HEK293 (cell line): Measurements from ENCODE around the gene CACNG1.
A peak's percentile ranks its signal among the peaks of the same experiment; 100 is the strongest.

Experiments used
- CTCF ChIA-PET: fragments of 350-600 bp; formaldehyde crosslinking; extraction: SDS; loops from one replicate; lab custom pipeline; 2021; ENCODE audit warnings: antibody characterized with exemption; lab: Yijun Ruan, JAX
- POLR2A ChIA-PET: fragments of 300-600 bp; formaldehyde crosslinking; extraction: SDS; loops from one replicate; lab custom pipeline; 2020; ENCODE audit warnings: antibody characterized with exemption, inconsistent platforms; lab: Yijun Ruan, JAX
- H3K27ac ChIP-seq: fragments of 200-500 bp; sonication (Bioruptor generic); 2 replicates; pipeline ENCODE4 v1.5.1; 2014; ENCODE audit warnings: low read depth, low read length, control low read depth, inconsistent platforms; ENCODE audit errors: extremely low read depth
- H3K36me3 ChIP-seq, 2 experiments: fragments of 200-500 bp in 1 of 2; sonication (Bioruptor generic) in 1 of 2; 1 replicate in 1 of 2; 2 replicates in 1 of 2; pipeline ENCODE4 v1.5.1; 2014 to 2017; ENCODE audit warnings: inconsistent platforms in 2 of 2, low read length in 2 of 2; ENCODE audit not compliant: control insufficient read depth in 2 of 2, insufficient read depth in 1 of 2
- H3K4me1 ChIP-seq: fragments of 200-500 bp; sonication (Bioruptor generic); 2 replicates; pipeline ENCODE4 v1.5.1; 2014; ENCODE audit warnings: mild to moderate bottlenecking, low read length, inconsistent platforms; ENCODE audit not compliant: control insufficient read depth, insufficient read depth
- H3K4me3 ChIP-seq: 2 replicates; pipeline ENCODE4 v1.5.1; 2011; ENCODE audit warnings: low read depth, mild to moderate bottlenecking, control low read depth, low read length, moderate library complexity
- H3K9me3 ChIP-seq: fragments of 200-500 bp; sonication (Bioruptor generic); 2 replicates; pipeline ENCODE4 v1.5.1; 2014; ENCODE audit warnings: low read depth, low read length, inconsistent platforms; ENCODE audit not compliant: control insufficient read depth, insufficient read depth
- BCL11A ChIP-seq: fragments of 450-650 bp; formaldehyde crosslinking; IDR thresholded peaks from 2 replicates; pipeline ENCODE4 v1.5.1; 2016; ENCODE audit warnings: low read depth, missing biosample characterization, missing genetic modification characterization
- MZF1 ChIP-seq: fragments of 450-650 bp; formaldehyde crosslinking; IDR thresholded peaks from 2 replicates; pipeline ENCODE4 v1.5.1; 2017; ENCODE audit warnings: missing biosample characterization, missing genetic modification characterization, borderline replicate concordance
- SCRT1 ChIP-seq: fragments of 450-650 bp; formaldehyde crosslinking; IDR thresholded peaks from 2 replicates; pipeline ENCODE4 v1.5.1; 2016; ENCODE audit warnings: missing biosample characterization, missing genetic modification characterization, borderline replicate concordance
- SCRT2 ChIP-seq: fragments of 450-650 bp; formaldehyde crosslinking; IDR thresholded peaks from 2 replicates; pipeline ENCODE4 v1.5.1; 2016; ENCODE audit warnings: missing biosample characterization, missing genetic modification characterization
- SETDB1 ChIP-seq: IDR thresholded peaks from one replicate; pipeline ENCODE4 v1.6.1; 2017; ENCODE audit warnings: mild to moderate bottlenecking, low read length, moderate library complexity, mixed read lengths; ENCODE audit not compliant: insufficient read length
- TRIM28 ChIP-seq: IDR thresholded peaks from 2 replicates; pipeline ENCODE4 v1.6.1; 2011; ENCODE audit warnings: low read length, control low read depth, borderline replicate concordance
- YY1 ChIP-seq: fragments of 450-650 bp; formaldehyde crosslinking; IDR thresholded peaks from 2 replicates; pipeline ENCODE4 v1.5.1; 2018; ENCODE audit warnings: missing biosample characterization, missing genetic modification characterization
- ZFP3 ChIP-seq: fragments of 450-650 bp; formaldehyde crosslinking; IDR thresholded peaks from 2 replicates; pipeline ENCODE4 v1.5.1; 2016; ENCODE audit warnings: low read depth, missing biosample characterization, missing genetic modification characterization
- ZIC2 ChIP-seq: fragments of 450-650 bp; formaldehyde crosslinking; IDR thresholded peaks from 2 replicates; pipeline ENCODE4 v1.5.1; 2016; ENCODE audit warnings: missing biosample characterization, missing genetic modification characterization
- ZNF138 ChIP-seq: fragments of 450-650 bp; formaldehyde crosslinking; IDR thresholded peaks from 2 replicates; pipeline ENCODE4 v1.5.1; 2016; ENCODE audit warnings: missing biosample characterization, missing genetic modification characterization, borderline replicate concordance
- ZNF155 ChIP-seq: fragments of 450-650 bp; formaldehyde crosslinking; IDR thresholded peaks from 2 replicates; pipeline ENCODE4 v1.5.1; 2016; ENCODE audit warnings: missing biosample characterization, missing genetic modification characterization
- ZNF19 ChIP-seq: fragments of 450-650 bp; formaldehyde crosslinking; IDR thresholded peaks from 2 replicates; pipeline ENCODE4; 2016; ENCODE audit warnings: missing biosample characterization, missing genetic modification characterization, low read depth
- ZNF335 ChIP-seq: fragments of 450-650 bp; formaldehyde crosslinking; conservative IDR thresholded peaks from 2 replicates; pipeline ENCODE4 v1.5.1; 2016; ENCODE audit warnings: missing biosample characterization, missing genetic modification characterization
- ZNF341 ChIP-seq: fragments of 450-650 bp; formaldehyde crosslinking; IDR thresholded peaks from 2 replicates; pipeline ENCODE4; 2016; ENCODE audit warnings: low read depth, missing biosample characterization, missing genetic modification characterization
- ZNF366 ChIP-seq: fragments of 450-650 bp; formaldehyde crosslinking; conservative IDR thresholded peaks from 2 replicates; pipeline ENCODE4 v1.5.1; 2016; ENCODE audit warnings: missing biosample characterization, missing genetic modification characterization
- ZNF391 ChIP-seq: fragments of 450-650 bp; formaldehyde crosslinking; IDR thresholded peaks from 2 replicates; pipeline ENCODE4 v1.5.1; 2016; ENCODE audit warnings: low read depth, missing biosample characterization, missing genetic modification characterization, borderline replicate concordance
- ZNF416 ChIP-seq: fragments of 450-650 bp; formaldehyde crosslinking; IDR thresholded peaks from 2 replicates; pipeline ENCODE4 v1.5.1; 2016; ENCODE audit warnings: missing biosample characterization, missing genetic modification characterization
- ZNF530 ChIP-seq: fragments of 450-650 bp; formaldehyde crosslinking; IDR thresholded peaks from 2 replicates; pipeline ENCODE4 v1.5.1; 2016; ENCODE audit warnings: low read depth, missing biosample characterization, missing genetic modification characterization
- ZNF548 ChIP-seq: fragments of 450-650 bp; formaldehyde crosslinking; IDR thresholded peaks from 2 replicates; pipeline ENCODE4 v1.5.1; 2016; ENCODE audit warnings: missing biosample characterization, missing genetic modification characterization
- ZNF664 ChIP-seq: fragments of 450-650 bp; formaldehyde crosslinking; IDR thresholded peaks from 2 replicates; pipeline ENCODE4 v1.5.1; 2016; ENCODE audit warnings: missing biosample characterization, missing genetic modification characterization
- ZNF677 ChIP-seq: fragments of 450-650 bp; IDR thresholded peaks from 2 replicates; pipeline ENCODE4 v1.5.0; 2018; ENCODE audit warnings: missing biosample characterization, mild to moderate bottlenecking, missing genetic modification characterization, moderate library complexity
- ZNF785 ChIP-seq: fragments of 450-650 bp; formaldehyde crosslinking; IDR thresholded peaks from 2 replicates; pipeline ENCODE4 v1.5.1; 2016; ENCODE audit warnings: missing biosample characterization, missing genetic modification characterization
- ZSCAN23 ChIP-seq: fragments of 450-650 bp; formaldehyde crosslinking; IDR thresholded peaks from 2 replicates; pipeline ENCODE4 v1.5.1; 2016; ENCODE audit warnings: missing biosample characterization, missing genetic modification characterization
- TF ChIP-seq, protein P1 (sequence below): fragments of 450-650 bp; formaldehyde crosslinking; IDR thresholded peaks from 2 replicates; pipeline ENCODE4 v1.5.1; 2016; ENCODE audit warnings: missing biosample characterization, missing genetic modification characterization
- TF ChIP-seq, protein P2 (sequence below): fragments of 450-650 bp; formaldehyde crosslinking; IDR thresholded peaks from 2 replicates; pipeline ENCODE4 v1.5.1; 2016; ENCODE audit warnings: missing biosample characterization, missing genetic modification characterization
- TF ChIP-seq, protein P3 (sequence below): fragments of 450-650 bp; formaldehyde crosslinking; optimal IDR thresholded peaks from 2 replicates; pipeline ENCODE3; 2016; ENCODE audit warnings: missing biosample characterization, mild to moderate bottlenecking, missing genetic modification characterization
- TF ChIP-seq, protein P4 (sequence below): fragments of 450-650 bp; formaldehyde crosslinking; IDR thresholded peaks from 2 replicates; pipeline ENCODE4 v1.5.1; 2016; ENCODE audit warnings: missing biosample characterization, missing genetic modification characterization
- TF ChIP-seq, protein P5 (sequence below): fragments of 450-650 bp; formaldehyde crosslinking; IDR thresholded peaks from 2 replicates; pipeline ENCODE4 v1.5.1; 2016; ENCODE audit warnings: missing biosample characterization, missing genetic modification characterization

The CACNG1 gene

DNA sequence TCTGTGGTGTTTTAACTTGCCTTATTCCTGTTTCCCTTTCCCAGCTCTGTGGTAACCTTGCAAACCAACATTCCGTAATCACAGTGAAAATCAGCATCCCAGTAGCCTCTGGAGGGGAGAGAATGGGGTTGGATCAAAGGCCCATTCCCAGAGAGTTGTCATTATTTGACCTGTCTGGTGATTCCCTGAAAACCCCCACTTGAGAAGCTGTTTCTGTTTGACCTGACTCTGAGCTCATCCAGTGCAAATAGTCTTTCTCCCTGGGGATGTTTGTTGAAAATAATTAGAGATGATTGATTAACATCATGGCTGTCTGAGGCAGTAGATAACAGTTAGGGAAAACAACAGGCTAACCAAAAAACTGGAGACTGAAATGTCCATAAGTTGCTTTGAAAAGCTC is 3.0 kb downstream of the CACNG1 start (continued):
- TF ChIP-seq, protein P1, sequence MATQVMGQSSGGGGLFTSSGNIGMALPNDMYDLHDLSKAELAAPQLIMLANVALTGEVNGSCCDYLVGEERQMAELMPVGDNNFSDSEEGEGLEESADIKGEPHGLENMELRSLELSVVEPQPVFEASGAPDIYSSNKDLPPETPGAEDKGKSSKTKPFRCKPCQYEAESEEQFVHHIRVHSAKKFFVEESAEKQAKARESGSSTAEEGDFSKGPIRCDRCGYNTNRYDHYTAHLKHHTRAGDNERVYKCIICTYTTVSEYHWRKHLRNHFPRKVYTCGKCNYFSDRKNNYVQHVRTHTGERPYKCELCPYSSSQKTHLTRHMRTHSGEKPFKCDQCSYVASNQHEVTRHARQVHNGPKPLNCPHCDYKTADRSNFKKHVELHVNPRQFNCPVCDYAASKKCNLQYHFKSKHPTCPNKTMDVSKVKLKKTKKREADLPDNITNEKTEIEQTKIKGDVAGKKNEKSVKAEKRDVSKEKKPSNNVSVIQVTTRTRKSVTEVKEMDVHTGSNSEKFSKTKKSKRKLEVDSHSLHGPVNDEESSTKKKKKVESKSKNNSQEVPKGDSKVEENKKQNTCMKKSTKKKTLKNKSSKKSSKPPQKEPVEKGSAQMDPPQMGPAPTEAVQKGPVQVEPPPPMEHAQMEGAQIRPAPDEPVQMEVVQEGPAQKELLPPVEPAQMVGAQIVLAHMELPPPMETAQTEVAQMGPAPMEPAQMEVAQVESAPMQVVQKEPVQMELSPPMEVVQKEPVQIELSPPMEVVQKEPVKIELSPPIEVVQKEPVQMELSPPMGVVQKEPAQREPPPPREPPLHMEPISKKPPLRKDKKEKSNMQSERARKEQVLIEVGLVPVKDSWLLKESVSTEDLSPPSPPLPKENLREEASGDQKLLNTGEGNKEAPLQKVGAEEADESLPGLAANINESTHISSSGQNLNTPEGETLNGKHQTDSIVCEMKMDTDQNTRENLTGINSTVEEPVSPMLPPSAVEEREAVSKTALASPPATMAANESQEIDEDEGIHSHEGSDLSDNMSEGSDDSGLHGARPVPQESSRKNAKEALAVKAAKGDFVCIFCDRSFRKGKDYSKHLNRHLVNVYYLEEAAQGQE (tag by site-specific recombination) = no peak

DNA sequence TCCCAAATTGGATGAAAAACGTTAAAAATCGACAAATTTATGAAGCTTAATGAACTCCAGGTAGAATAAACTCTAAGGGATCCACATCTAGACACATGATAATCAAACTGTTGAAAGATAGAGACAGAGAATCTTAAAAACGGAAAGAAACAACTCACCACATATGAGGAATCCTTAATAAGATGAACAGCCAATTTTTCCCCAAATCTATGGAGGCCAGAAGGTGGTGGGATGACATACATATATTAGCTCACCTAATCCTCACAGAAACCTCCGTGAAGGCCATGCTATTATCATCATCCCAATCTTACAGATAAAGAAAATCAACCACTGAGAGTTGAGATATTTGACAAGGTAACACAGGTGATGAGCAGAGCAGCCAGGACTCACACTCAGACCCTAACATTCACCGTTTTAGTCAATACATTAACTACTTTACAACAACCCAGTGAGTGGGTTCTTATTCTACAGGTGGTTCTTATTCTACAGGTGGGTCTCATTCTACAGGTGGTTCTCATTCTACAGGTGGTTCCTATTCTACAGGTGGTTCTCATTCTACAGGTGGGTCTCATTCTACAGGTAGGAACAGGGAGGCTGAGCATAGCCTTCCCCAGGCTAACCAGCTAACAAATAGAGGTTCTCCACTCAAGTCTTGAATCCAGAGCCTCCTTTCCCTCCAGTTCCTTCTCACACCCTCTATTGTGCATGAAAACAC is 4.8 kb downstream of the CACNG1 start:
- H3K27ac ChIP-seq = no peak overlapping the region
- no peaks in the 10 kb centered on the region for H3K9me3 ChIP-seq
- no peaks in the 10 kb centered on the region for H3K36me3 ChIP-seq
- no peaks in the 10 kb centered on the region for H3K4me1 ChIP-seq
- ChIA-PET POLR2A (no interaction called here), CTCF (no interaction called here)
- H3K4me3 ChIP-seq = no peak overlapping the region
- TF ChIP-seq SCRT2 (peak; percentile 100), BCL11A (tag by site-specific recombination) (no peak), ZNF530 (tag by site-specific recombination) (no peak), ZFP3 (tag by site-specific recombination) (no peak), ZNF366 (no peak), ZNF155 (tag by site-specific recombination) (no peak), ZSCAN23 (tag by site-specific recombination) (no peak), ZNF548 (tag by site-specific recombination) (no peak), ZNF19 (tag by site-specific recombination) (no peak), ZNF391 (tag by site-specific recombination) (no peak), MZF1 (tag by site-specific recombination) (no peak), TRIM28 (peak; percentile 41; the same call in 1 of the 2 replicates), SETDB1 (peak; percentile 92), ZNF664 (tag by site-specific recombination) (peak; percentile 53; the same call in 1 of the 2 replicates), ZNF341 (tag by site-specific recombination) (no peak), ZNF677 (tag by site-specific recombination) (no peak), SCRT1 (peak; percentile 100)
- TF ChIP-seq, protein P2, sequence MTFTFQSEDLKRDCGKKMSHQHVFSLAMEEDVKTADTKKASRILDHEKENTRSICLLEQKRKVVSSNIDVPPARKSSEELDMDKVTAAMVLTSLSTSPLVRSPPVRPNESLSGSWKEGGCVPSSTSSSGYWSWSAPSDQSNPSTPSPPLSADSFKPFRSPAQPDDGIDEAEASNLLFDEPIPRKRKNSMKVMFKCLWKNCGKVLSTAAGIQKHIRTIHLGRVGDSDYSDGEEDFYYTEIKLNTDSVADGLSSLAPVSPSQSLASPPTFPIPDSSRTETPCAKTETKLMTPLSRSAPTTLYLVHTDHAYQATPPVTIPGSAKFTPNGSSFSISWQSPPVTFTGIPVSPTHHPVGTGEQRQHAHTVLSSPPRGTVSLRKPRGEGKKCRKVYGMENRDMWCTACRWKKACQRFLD = no peak

DNA sequence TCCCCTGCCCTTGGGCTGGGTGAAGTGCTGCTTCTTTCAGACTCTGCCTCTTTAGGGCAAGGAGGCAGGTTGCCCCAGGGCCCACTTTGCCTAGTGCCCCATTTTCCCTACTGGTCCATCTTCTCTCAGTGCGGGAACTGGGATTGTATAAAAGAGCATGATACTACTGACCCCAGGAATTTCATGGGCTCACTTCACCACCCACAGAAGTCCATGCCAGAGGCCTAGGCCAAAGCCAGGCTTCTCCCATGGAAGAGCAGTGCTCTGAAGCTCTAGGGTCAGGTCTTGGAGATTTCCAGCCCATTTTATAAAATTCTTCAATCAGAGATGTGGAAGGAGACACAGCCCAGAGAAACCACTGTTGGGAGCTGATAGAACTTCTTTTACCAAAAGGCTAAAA is 5.7 kb downstream of the CACNG1 start:
- H3K4me1 ChIP-seq = no peaks in the 10 kb centered on the region
- H3K27ac ChIP-seq = no peak overlapping the region
- ChIA-PET CTCF (interaction anchor here (0.5 kb wide), 1 partner anchor 319 kb away, joined by 3 read pairs; no protein-coding TSS in a partner anchor), POLR2A (no interaction called here)
- H3K4me3 ChIP-seq = no peak overlapping the region
- no peaks in the 10 kb centered on the region for H3K9me3 ChIP-seq
- H3K36me3 ChIP-seq = no peaks in the 10 kb centered on the region
- TF ChIP-seq YY1 (tag by site-specific recombination) (no peak), ZNF416 (tag by site-specific recombination) (no peak), SCRT1 (no peak), ZIC2 (tag by site-specific recombination) (no peak), ZNF335 (tag by site-specific recombination) (no peak), ZNF785 (tag by site-specific recombination) (no peak), ZNF138 (tag by site-specific recombination) (no peak)
- TF ChIP-seq, protein P3, sequence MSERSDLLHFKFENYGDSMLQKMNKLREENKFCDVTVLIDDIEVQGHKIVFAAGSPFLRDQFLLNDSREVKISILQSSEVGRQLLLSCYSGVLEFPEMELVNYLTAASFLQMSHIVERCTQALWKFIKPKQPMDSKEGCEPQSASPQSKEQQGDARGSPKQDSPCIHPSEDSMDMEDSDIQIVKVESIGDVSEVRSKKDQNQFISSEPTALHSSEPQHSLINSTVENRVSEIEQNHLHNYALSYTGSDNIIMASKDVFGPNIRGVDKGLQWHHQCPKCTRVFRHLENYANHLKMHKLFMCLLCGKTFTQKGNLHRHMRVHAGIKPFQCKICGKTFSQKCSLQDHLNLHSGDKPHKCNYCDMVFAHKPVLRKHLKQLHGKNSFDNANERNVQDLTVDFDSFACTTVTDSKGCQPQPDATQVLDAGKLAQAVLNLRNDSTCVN (tag by site-specific recombination) = no peak
- TF ChIP-seq, protein P4, sequence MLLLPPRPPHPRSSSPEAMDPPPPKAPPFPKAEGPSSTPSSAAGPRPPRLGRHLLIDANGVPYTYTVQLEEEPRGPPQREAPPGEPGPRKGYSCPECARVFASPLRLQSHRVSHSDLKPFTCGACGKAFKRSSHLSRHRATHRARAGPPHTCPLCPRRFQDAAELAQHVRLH (tag by site-specific recombination) = no peak
- TF ChIP-seq, protein P5, sequence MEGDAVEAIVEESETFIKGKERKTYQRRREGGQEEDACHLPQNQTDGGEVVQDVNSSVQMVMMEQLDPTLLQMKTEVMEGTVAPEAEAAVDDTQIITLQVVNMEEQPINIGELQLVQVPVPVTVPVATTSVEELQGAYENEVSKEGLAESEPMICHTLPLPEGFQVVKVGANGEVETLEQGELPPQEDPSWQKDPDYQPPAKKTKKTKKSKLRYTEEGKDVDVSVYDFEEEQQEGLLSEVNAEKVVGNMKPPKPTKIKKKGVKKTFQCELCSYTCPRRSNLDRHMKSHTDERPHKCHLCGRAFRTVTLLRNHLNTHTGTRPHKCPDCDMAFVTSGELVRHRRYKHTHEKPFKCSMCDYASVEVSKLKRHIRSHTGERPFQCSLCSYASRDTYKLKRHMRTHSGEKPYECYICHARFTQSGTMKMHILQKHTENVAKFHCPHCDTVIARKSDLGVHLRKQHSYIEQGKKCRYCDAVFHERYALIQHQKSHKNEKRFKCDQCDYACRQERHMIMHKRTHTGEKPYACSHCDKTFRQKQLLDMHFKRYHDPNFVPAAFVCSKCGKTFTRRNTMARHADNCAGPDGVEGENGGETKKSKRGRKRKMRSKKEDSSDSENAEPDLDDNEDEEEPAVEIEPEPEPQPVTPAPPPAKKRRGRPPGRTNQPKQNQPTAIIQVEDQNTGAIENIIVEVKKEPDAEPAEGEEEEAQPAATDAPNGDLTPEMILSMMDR (tag by site-specific recombination) = no peak
